ENCODE results near the gene ANKS3. TPM values are rescaled to one million over a fixed set of nuclear protein-coding genes. Genes with fewer than 3 reads are reported as not detected.

Gene ANKS3
- total and polyA plus RNA-seq, 5 experiments from 2014 or later, result 4.3 to 37.0 (median 9.0) TPM

- no peak for DNase-seq
- H3K27ac Mint-ChIP-seq, result peak overlapping the region in 8 of 10 donors; percentile 25 to 98 (median 80)
- H3K27me3 Mint-ChIP-seq, result no peaks in the 10 kb centered on the region
- peak overlapping the region in 6 of 10 donors; percentile 10 to 39 (median 25) for H3K4me3 Mint-ChIP-seq
- peaks cover 0 to 23% (median 0%) of the 10 kb centered on the region in 3 donors for H3K36me3 Mint-ChIP-seq
- H3K9me3 Mint-ChIP-seq, result no peaks in the 10 kb centered on the region
- no peak for ATAC-seq
- POLR2A ChIA-PET, result interaction anchor here (1.0 to 6.1 kb wide), 4 partner anchors 9 to 20 kb away, joined by 4 to 63 read pairs (median 4); partner anchors contain the start of gene NUDT16L1
- H3K4me1 Mint-ChIP-seq, result peaks cover 19 to 62% (median 48%) of the 10 kb centered on the region in 4 donors
Measured at GRCh38 chr16:4679850-4680636, 54.0 kb downstream of the ANKS3 start.

GRCh38 chr16:4679156-4679849 lies 54.8 kb downstream of the ANKS3 start:
- no peak for DNase-seq
- POLR2A ChIA-PET, result interaction anchor here (1.4 to 6.1 kb wide), 2 partner anchors 13 to 14 kb away, joined by 4 to 63 read pairs; partner anchors contain the start of gene NUDT16L1

GRCh38 chr16:4678596-4678995 lies 55.5 kb downstream of the ANKS3 start:
- no peaks in the 10 kb centered on the region for H3K9me3 Mint-ChIP-seq
- DNase-seq, result no peak
- peak overlapping the region in 3 of 10 donors; percentile 25 to 45 (median 40) for H3K4me3 Mint-ChIP-seq
- peak overlapping the region; percentile 71 to 99 (median 88) for H3K27ac Mint-ChIP-seq
- POLR2A ChIA-PET, result no interaction called here
- H3K36me3 Mint-ChIP-seq, result peaks cover 0 to 22% (median 0%) of the 10 kb centered on the region in 3 donors
- peaks cover 19 to 64% (median 48%) of the 10 kb centered on the region in 4 donors for H3K4me1 Mint-ChIP-seq
- no peak for ATAC-seq
- no peaks in the 10 kb centered on the region for H3K27me3 Mint-ChIP-seq

More at GRCh38 chr16:4679156-4679849, 54.8 kb downstream of the ANKS3 start:
- Mint-ChIP-seq H3K27ac (peak overlapping the region in 9 of 10 donors; percentile 71 to 99 (median 87)), H3K36me3 (peaks cover 0 to 20% (median 0%) of the 10 kb centered on the region in 3 donors), H3K9me3 (no peaks in the 10 kb centered on the region), H3K4me1 (peaks cover 19 to 63% (median 48%) of the 10 kb centered on the region in 4 donors), H3K4me3 (no peak overlapping the region), H3K27me3 (no peaks in the 10 kb centered on the region)
- no peak for ATAC-seq

DNA sequence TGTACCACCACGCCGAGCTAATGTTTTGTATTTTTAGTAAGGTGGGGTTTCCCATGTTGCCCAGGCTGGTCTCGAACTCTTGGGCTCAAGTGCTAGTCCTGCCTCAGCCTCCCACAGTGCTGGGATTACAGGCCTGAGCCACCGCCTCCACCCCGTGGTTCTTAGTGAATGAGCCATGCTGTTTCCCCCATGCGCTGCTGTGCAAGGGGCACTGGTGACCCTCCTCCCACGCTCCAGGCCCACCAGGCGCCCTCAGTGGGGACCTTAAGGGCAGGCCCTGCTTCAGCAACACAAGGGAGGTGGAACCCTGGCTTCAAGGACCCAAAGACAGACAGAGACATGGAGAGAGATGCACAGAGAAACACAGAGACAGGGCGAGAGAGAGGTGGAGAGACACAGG lies 56.1 kb downstream of the ANKS3 start:
- peaks cover 0 to 24% (median 0%) of the 10 kb centered on the region in 3 donors for H3K36me3 Mint-ChIP-seq
- H3K27me3 Mint-ChIP-seq, result no peaks in the 10 kb centered on the region
- peak overlapping the region in 2 of 10 donors; percentile 25 to 34 for H3K4me3 Mint-ChIP-seq
- POLR2A ChIA-PET, result interaction anchor here (1.8 to 3.1 kb wide), 3 partner anchors 12 to 17 kb away, joined by 9 to 27 read pairs (median 11); partner anchors contain the start of gene NUDT16L1
- DNase-seq (no peak), ATAC-seq (no peak)
- H3K9me3 Mint-ChIP-seq, result no peaks in the 10 kb centered on the region
- H3K4me1 Mint-ChIP-seq, result peaks cover 19 to 63% (median 48%) of the 10 kb centered on the region in 4 donors
- H3K27ac Mint-ChIP-seq, result peak overlapping the region; percentile 71 to 99 (median 88)

GRCh38 chr16:4677390-4677789 lies 56.7 kb downstream of the ANKS3 start:
- H3K27me3 Mint-ChIP-seq, result no peaks in the 10 kb centered on the region
- POLR2A ChIA-PET, result interaction anchor here (1.2 to 3.1 kb wide), 7 partner anchors 9 to 61 kb away, joined by 3 to 27 read pairs (median 6); partner anchors contain the start of gene NUDT16L1
- peak overlapping the region in 4 of 10 donors; percentile 76 to 84 (median 82) for H3K4me3 Mint-ChIP-seq
- H3K4me1 Mint-ChIP-seq, result peaks cover 19 to 60% (median 48%) of the 10 kb centered on the region in 4 donors
- no peak for ATAC-seq
- no peak for DNase-seq
- peaks cover 0 to 24% (median 0%) of the 10 kb centered on the region in 3 donors for H3K36me3 Mint-ChIP-seq
- H3K27ac Mint-ChIP-seq, result peak overlapping the region in 9 of 10 donors; percentile 80 to 99 (median 98)
- no peaks in the 10 kb centered on the region for H3K9me3 Mint-ChIP-seq

- peaks cover 19 to 55% (median 45%) of the 10 kb centered on the region in 4 donors for H3K4me1 Mint-ChIP-seq
- DNase-seq, result no peak
- peak; percentile 11 to 16 for ATAC-seq
- peak overlapping the region; percentile 61 to 86 (median 81) for H3K4me3 Mint-ChIP-seq
- POLR2A ChIA-PET, result interaction anchor here (0.8 to 3.1 kb wide), 9 partner anchors 9 to 424 kb away, joined by 3 to 27 read pairs (median 5); partner anchors contain the start of gene NUDT16L1
- H3K9me3 Mint-ChIP-seq, result no peaks in the 10 kb centered on the region
- H3K27me3 Mint-ChIP-seq, result no peaks in the 10 kb centered on the region
- peaks cover 0 to 24% (median 0%) of the 10 kb centered on the region in 3 donors for H3K36me3 Mint-ChIP-seq
- peak overlapping the region; percentile 96 to 99 (median 98) for H3K27ac Mint-ChIP-seq
Measured at GRCh38 chr16:4676831-4677230, 57.2 kb downstream of the ANKS3 start.

DNA sequence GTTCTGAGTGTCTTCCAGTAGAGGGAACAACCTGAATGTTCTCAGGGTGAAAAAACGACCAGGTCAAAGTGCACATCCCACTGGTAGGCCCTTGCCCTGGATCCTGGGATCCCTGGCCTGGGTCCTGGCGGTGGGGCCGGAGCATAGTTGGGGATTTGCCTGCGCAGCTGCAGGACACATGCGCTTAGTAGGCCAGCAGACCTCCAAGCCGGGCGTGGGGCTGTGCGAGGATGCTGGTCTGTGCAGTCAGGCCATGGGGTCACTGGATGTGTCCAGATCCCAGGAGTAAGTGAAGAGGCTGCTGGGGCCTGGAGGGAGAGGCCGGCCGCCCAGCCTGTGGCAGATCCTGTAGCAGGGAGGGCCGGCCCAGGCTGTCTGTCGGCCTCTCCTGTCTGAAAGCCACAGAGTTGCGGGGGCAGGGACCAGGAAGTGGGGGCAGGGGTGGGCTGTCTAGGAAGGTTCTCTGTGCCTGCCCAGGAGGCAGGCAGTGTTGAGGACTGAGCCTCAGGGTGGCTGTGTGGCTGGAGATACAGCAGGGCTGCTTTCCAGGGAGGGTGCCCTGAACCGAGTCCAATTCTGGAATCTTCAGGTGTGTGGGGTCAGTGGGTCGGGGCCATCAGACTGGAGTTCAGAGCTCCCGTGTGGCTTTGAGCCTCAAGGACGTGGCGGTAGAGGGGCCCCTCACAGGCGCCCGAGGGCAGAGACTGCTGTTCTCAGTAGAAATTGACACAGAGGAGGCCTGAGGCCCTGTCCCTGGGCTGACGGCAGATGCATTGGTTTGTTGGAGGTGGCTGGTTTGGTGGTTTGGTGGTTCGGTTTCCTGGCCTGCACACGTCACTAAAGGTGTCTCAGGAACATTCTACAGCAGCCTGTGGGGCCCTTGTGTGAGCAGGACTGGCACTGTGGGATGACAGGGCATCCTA lies 57.9 kb downstream of the ANKS3 start:
- Mint-ChIP-seq H3K27ac (peak overlapping the region; percentile 96 to 99 (median 98)), H3K9me3 (no peaks in the 10 kb centered on the region), H3K27me3 (no peaks in the 10 kb centered on the region), H3K4me3 (peak overlapping the region; percentile 61 to 86 (median 81)), H3K36me3 (peaks cover 0 to 24% (median 0%) of the 10 kb centered on the region in 3 donors), H3K4me1 (peaks cover 15 to 50% (median 39%) of the 10 kb centered on the region in 4 donors)
- peak; percentile 83 to 92 for ATAC-seq
- POLR2A ChIA-PET, result interaction anchor here (0.6 to 3.1 kb wide), 11 partner anchors 8 to 423 kb away, joined by 3 to 27 read pairs (median 5); partner anchors contain the start of gene NUDT16L1
- DNase-seq, result peak; percentile 37 to 81 (median 71)

DNA sequence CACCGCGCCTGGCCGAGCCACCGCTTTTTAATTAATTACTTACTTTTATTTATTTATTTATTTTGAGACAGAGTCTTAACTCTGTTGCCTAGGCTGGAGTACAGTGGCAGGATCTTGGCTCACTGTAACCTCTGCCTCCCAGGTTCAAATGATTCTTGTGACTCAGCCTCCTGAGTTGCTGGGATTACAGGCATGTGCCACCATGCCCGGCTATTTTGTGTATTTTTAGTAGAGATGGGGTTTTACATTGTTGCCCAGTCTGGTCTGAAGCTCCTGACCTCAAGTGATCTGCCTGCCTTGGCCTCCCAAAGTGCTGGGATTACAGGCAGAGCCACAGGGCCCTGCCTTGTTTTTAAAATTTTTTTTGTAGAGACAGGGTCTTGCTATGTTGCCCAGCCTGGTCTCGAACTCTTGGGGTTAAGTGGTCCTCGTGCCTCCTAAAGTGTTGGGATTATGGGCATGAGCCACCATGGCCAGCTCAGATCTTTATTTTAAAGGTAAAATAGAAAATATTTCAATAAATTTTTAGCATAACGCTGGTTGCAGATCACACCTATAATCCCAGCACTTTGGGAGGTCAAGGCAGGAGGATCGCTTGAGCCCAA lies 59.0 kb downstream of the ANKS3 start:
- Mint-ChIP-seq H3K4me3 (peak overlapping the region in 5 of 10 donors; percentile 28 to 86 (median 81)), H3K27ac (peak overlapping the region; percentile 59 to 99 (median 98)), H3K4me1 (peaks cover 13 to 42% (median 36%) of the 10 kb centered on the region in 4 donors), H3K9me3 (no peaks in the 10 kb centered on the region), H3K27me3 (no peaks in the 10 kb centered on the region), H3K36me3 (peaks cover 0 to 20% (median 0%) of the 10 kb centered on the region in 3 donors)
- DNase-seq (no peak), ATAC-seq (no peak)
- POLR2A ChIA-PET, result interaction anchor here (0.7 to 3.1 kb wide), 4 partner anchors 18 to 68 kb away, joined by 3 to 27 read pairs (median 4); partner anchors contain the start of gene NUDT16L1

GRCh38 chr16:4673387-4674046 lies 60.6 kb downstream of the ANKS3 start:
- no peak for DNase-seq
- Mint-ChIP-seq H3K4me1 (peaks cover 13 to 31% (median 29%) of the 10 kb centered on the region in 4 donors), H3K9me3 (no peaks in the 10 kb centered on the region), H3K36me3 (peaks cover 0 to 23% (median 0%) of the 10 kb centered on the region in 3 donors), H3K27ac (peak overlapping the region in 2 of 10 donors; percentile 43 to 87), H3K27me3 (no peaks in the 10 kb centered on the region), H3K4me3 (no peak overlapping the region)
- POLR2A ChIA-PET, result interaction anchor here (0.6 kb wide), 1 partner anchor 195 kb away, joined by 3 read pairs; no protein-coding TSS in a partner anchor
- no peak for ATAC-seq

DNA sequence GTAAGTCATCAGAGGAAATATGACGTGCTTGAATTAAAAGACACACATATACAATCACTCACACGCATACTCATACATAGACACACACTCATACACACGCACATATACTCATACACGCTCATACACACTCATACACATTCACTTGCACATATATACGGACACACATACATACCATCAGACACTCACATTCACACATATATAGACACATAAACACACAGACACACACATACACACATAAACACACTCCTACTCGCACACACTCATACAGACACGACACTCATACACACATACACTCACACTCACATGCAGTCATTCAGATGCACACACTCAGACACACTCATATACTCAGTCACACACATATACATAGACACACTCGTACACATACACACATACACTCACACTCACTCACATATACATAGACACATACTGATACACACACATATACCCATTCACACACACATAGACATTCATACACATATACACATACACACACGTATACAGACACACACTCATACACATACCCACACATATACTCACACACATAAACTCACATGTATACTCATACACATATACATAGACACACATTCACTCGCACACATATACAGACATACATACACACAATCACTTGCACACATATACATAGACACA lies 65.6 kb downstream of the ANKS3 start:
- ATAC-seq (no peak), DNase-seq (no peak)
- H3K9me3 Mint-ChIP-seq, result no peaks in the 10 kb centered on the region
- no peaks in the 10 kb centered on the region for H3K27me3 Mint-ChIP-seq
- H3K36me3 Mint-ChIP-seq, result peaks cover 0 to 22% (median 0%) of the 10 kb centered on the region in 3 donors
- no peak overlapping the region for H3K27ac Mint-ChIP-seq
- POLR2A ChIA-PET, result interaction anchor here (0.6 to 2.4 kb wide), 3 partner anchors 9 to 73 kb away, joined by 3 to 13 read pairs (median 3); partner anchors contain the start of gene NUDT16L1
- peaks cover 13 to 40% (median 24%) of the 10 kb centered on the region in 4 donors for H3K4me1 Mint-ChIP-seq
- H3K4me3 Mint-ChIP-seq, result no peak overlapping the region

All from naive thymus-derived CD8-positive, alpha-beta T cell (primary cell).